IgD-negative memory B cell (primary cell): ENCODE data around the gene CMPK1. TPM values are rescaled to one million over a fixed set of nuclear protein-coding genes. Genes with fewer than 3 reads are reported as not detected.
"Not testable (repeated sequence)": the region's sequence is repeated elsewhere in the genome, so short reads cannot be mapped to it uniquely, and the experiment has no call there.

Source experiments
- H3K27ac Mint-ChIP-seq, 3 donors: one replicate each; pipeline ENCODE4 v1.8.0; 2020 to 2022; ENCODE audit warnings: mild to moderate bottlenecking in 3 of 3, mixed read lengths in 3 of 3, moderate library complexity in 1 of 3
- H3K27me3 Mint-ChIP-seq: one replicate; pipeline ENCODE4 v1.8.0; 2021; ENCODE audit warnings: mixed read lengths
- H3K36me3 Mint-ChIP-seq: one replicate; pipeline ENCODE4 v1.8.0; 2020; ENCODE audit warnings: mild to moderate bottlenecking, mixed read lengths
- H3K4me1 Mint-ChIP-seq, 3 donors: one replicate each; pipeline ENCODE4 v1.8.0; 2020 to 2022; ENCODE audit warnings: mixed read lengths in 3 of 3, mild to moderate bottlenecking in 1 of 3
- H3K4me3 Mint-ChIP-seq, 4 donors: one replicate each; pipeline ENCODE4 v1.8.0; 2020 to 2022; ENCODE audit warnings: mild to moderate bottlenecking in 4 of 4, mixed read lengths in 4 of 4, moderate library complexity in 3 of 4
- H3K9me3 Mint-ChIP-seq, 3 donors: one replicate each; pipeline ENCODE4 v1.8.0; 2020 to 2021; ENCODE audit warnings: mixed read lengths in 3 of 3, mild to moderate bottlenecking in 1 of 3
- polyA plus RNA-seq: library from polyadenylated mRNA; unstranded; fragments of 300-500 nt; fragmentation: Illumina TruSeq; gene quantifications from one replicate; pipeline ENCODE4 v1.2.3, GENCODE V29; 2021

CMPK1 gene
- polyA plus RNA-seq, 1 donor from 2014 or later, result 119 TPM

- H3K4me1 Mint-ChIP-seq, result peaks cover 8 to 14% (median 11%) of the 10 kb centered on the region in 3 donors
- H3K9me3 Mint-ChIP-seq, result no peaks in the 10 kb centered on the region
- no peak overlapping the region for H3K4me3 Mint-ChIP-seq
- no peak overlapping the region for H3K27ac Mint-ChIP-seq
- H3K27me3 Mint-ChIP-seq, result no peaks in the 10 kb centered on the region
- H3K36me3 Mint-ChIP-seq, result peaks cover 3% of the 10 kb centered on the region
Observed at GRCh38 chr1:47331875-47332274, 1.7 kb upstream of the CMPK1 start.

- Mint-ChIP-seq H3K27ac (no peak overlapping the region), H3K9me3 (no peaks in the 10 kb centered on the region), H3K27me3 (no peaks in the 10 kb centered on the region), H3K4me1 (peaks cover 8 to 14% (median 11%) of the 10 kb centered on the region in 3 donors), H3K36me3 (peaks cover 3% of the 10 kb centered on the region), H3K4me3 (no peak overlapping the region)
Observed at GRCh38 chr1:47332779-47333577, 612 bp upstream of the CMPK1 start.

GRCh38 chr1:47333922-47334764, 553 bp downstream of the CMPK1 start:
- Mint-ChIP-seq H3K4me1 (peaks cover 11 to 16% (median 15%) of the 10 kb centered on the region in 3 donors), H3K36me3 (peaks cover under 1% of the 10 kb centered on the region), H3K4me3 (peak overlapping the region in 2 of 4 donors; percentile 95 to 98), H3K27ac (peak overlapping the region; percentile 86 to 93 (median 88)), H3K27me3 (no peaks in the 10 kb centered on the region), H3K9me3 (no peaks in the 10 kb centered on the region)

GRCh38 chr1:47334765-47335435, 1.3 kb downstream of the CMPK1 start:
- Mint-ChIP-seq H3K27me3 (no peaks in the 10 kb centered on the region), H3K4me1 (peaks cover 11 to 19% (median 18%) of the 10 kb centered on the region in 3 donors), H3K4me3 (peak overlapping the region in 2 of 4 donors; percentile 95 to 98), H3K9me3 (no peaks in the 10 kb centered on the region), H3K36me3 (no peaks in the 10 kb centered on the region), H3K27ac (peak overlapping the region; percentile 63 to 88 (median 86))

- H3K27ac Mint-ChIP-seq, result no peak overlapping the region
- no peak overlapping the region for H3K4me3 Mint-ChIP-seq
- peaks cover 11 to 23% (median 19%) of the 10 kb centered on the region in 3 donors for H3K4me1 Mint-ChIP-seq
- no peaks in the 10 kb centered on the region for H3K9me3 Mint-ChIP-seq
- H3K27me3 Mint-ChIP-seq, result no peaks in the 10 kb centered on the region
- no peaks in the 10 kb centered on the region for H3K36me3 Mint-ChIP-seq
Observed at GRCh38 chr1:47337350-47337749, 3.8 kb downstream of the CMPK1 start.

- H3K4me3 Mint-ChIP-seq, result no peak overlapping the region
- peaks cover 11 to 23% (median 19%) of the 10 kb centered on the region in 3 donors for H3K4me1 Mint-ChIP-seq
- H3K27me3 Mint-ChIP-seq, result no peaks in the 10 kb centered on the region
- no peaks in the 10 kb centered on the region for H3K36me3 Mint-ChIP-seq
- no peaks in the 10 kb centered on the region for H3K9me3 Mint-ChIP-seq
- H3K27ac Mint-ChIP-seq, result no peak overlapping the region
Observed at GRCh38 chr1:47338249-47339077, 4.9 kb downstream of the CMPK1 start.

GRCh38 chr1:47340227-47340626, 6.6 kb downstream of the CMPK1 start:
- no peak overlapping the region for H3K4me3 Mint-ChIP-seq
- H3K4me1 Mint-ChIP-seq, result peaks cover 7 to 14% (median 14%) of the 10 kb centered on the region in 3 donors
- no peaks in the 10 kb centered on the region for H3K27me3 Mint-ChIP-seq
- no peaks in the 10 kb centered on the region for H3K36me3 Mint-ChIP-seq
- H3K27ac Mint-ChIP-seq, result peak overlapping the region in 1 of 3 donors; percentile 48
- no peaks in the 10 kb centered on the region for H3K9me3 Mint-ChIP-seq

- H3K9me3 Mint-ChIP-seq, H3K27me3 Mint-ChIP-seq, H3K4me1 Mint-ChIP-seq, H3K4me3 Mint-ChIP-seq, H3K36me3 Mint-ChIP-seq, H3K27ac Mint-ChIP-seq: not testable (repeated sequence)
Observed at GRCh38 chr1:47346979-47347378, 13.4 kb downstream of the CMPK1 start.

- Mint-ChIP-seq H3K9me3 (no peaks in the 10 kb centered on the region), H3K27ac (no peak overlapping the region), H3K27me3 (no peaks in the 10 kb centered on the region), H3K36me3 (peaks cover 8% of the 10 kb centered on the region), H3K4me1 (peaks cover 0 to 11% (median 6%) of the 10 kb centered on the region in 3 donors), H3K4me3 (peak overlapping the region in 1 of 4 donors; percentile 47)
Observed at GRCh38 chr1:47347735-47348134, 14.1 kb downstream of the CMPK1 start.

- Mint-ChIP-seq H3K27me3 (no peaks in the 10 kb centered on the region), H3K9me3 (no peaks in the 10 kb centered on the region), H3K27ac (no peak overlapping the region), H3K4me3 (no peak overlapping the region), H3K4me1 (peaks cover 4 to 11% (median 7%) of the 10 kb centered on the region in 3 donors), H3K36me3 (peaks cover 8% of the 10 kb centered on the region)
Observed at GRCh38 chr1:47348246-47348645, 14.7 kb downstream of the CMPK1 start.

GRCh38 chr1:47351305-47351704, 17.7 kb downstream of the CMPK1 start:
- no peaks in the 10 kb centered on the region for H3K9me3 Mint-ChIP-seq
- no peak overlapping the region for H3K4me3 Mint-ChIP-seq
- no peaks in the 10 kb centered on the region for H3K27me3 Mint-ChIP-seq
- peaks cover 7% of the 10 kb centered on the region for H3K36me3 Mint-ChIP-seq
- no peak overlapping the region for H3K27ac Mint-ChIP-seq
- H3K4me1 Mint-ChIP-seq, result peaks cover 9 to 18% (median 11%) of the 10 kb centered on the region in 3 donors

- peaks cover under 1 to 9% (median 2%) of the 10 kb centered on the region in 3 donors for H3K4me1 Mint-ChIP-seq
Observed at GRCh38 chr1:47361380-47361779, 27.8 kb downstream of the CMPK1 start.

GRCh38 chr1:47362828-47363227, 29.2 kb downstream of the CMPK1 start:
- no peaks in the 10 kb centered on the region for H3K9me3 Mint-ChIP-seq
- H3K4me1 Mint-ChIP-seq, result peaks cover 0 to 9% (median 2%) of the 10 kb centered on the region in 3 donors
- no peaks in the 10 kb centered on the region for H3K36me3 Mint-ChIP-seq
- H3K27me3 Mint-ChIP-seq, result no peaks in the 10 kb centered on the region
- H3K4me3 Mint-ChIP-seq, result no peak overlapping the region
- H3K27ac Mint-ChIP-seq, result no peak overlapping the region

More at GRCh38 chr1:47361380-47361779, 27.8 kb downstream of the CMPK1 start:
- H3K36me3 Mint-ChIP-seq, result no peaks in the 10 kb centered on the region
- no peaks in the 10 kb centered on the region for H3K27me3 Mint-ChIP-seq
- no peak overlapping the region for H3K4me3 Mint-ChIP-seq
- no peak overlapping the region for H3K27ac Mint-ChIP-seq
- no peaks in the 10 kb centered on the region for H3K9me3 Mint-ChIP-seq

GRCh38 chr1:47367651-47368050, 34.1 kb downstream of the CMPK1 start:
- Mint-ChIP-seq H3K4me1 (peaks cover 2 to 7% (median 4%) of the 10 kb centered on the region in 3 donors), H3K4me3 (no peak overlapping the region), H3K9me3 (no peaks in the 10 kb centered on the region), H3K27me3 (no peaks in the 10 kb centered on the region), H3K36me3 (peaks cover 6% of the 10 kb centered on the region), H3K27ac (no peak overlapping the region)
